Measurements from ENCODE around the gene SOX2.

DNA sequence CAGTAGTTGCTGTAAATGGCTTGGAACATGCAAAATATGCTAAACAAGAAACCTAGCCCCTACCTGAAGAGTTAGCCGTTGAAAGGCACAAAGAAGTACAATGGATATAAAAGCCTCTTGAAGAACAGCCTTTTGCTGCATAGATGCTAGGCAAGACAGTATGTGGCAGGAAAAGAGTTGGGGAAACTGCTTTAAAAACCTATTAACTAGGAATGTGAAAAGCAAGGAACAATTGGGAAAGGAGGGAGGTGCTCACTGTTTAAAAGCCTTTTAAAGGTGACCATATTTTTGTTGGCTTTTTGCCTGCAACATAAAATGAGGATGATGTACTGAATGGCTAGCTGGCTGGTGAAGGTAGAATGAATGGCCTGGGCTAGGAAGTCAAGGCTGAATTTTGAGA, 24.5 kb upstream of the SOX2 start:
- TF ChIP-seq EZH2phosphoT487 (IDR thresholded peaks at IDR 0.05; ENCODE audit: insufficient read depth, low read depth), result no peak
- no peak for TF ChIP-seq EZH2 (IDR thresholded peaks at IDR 0.05; ENCODE audit: insufficient read depth, poor library complexity, severe bottlenecking)

Measured in GM23248 (cell line).